ENCODE data around the gene NUS1. TPM values are rescaled to one million over a fixed set of nuclear protein-coding genes. Genes with fewer than 3 reads are reported as not detected.
"Not testable (repeated sequence)": the region's sequence is repeated elsewhere in the genome, so short reads cannot be mapped to it uniquely, and the experiment has no call there.

The NUS1 gene
- total RNA-seq, 2 experiments from 2014 or later = 63.7 to 64.1 TPM

- DNase-seq = no peak
These were observed 9.5 kb downstream of the NUS1 start for GRCh38 chr6:117684749-117685148.

GRCh38 chr6:117685359-117685758, 10.1 kb downstream of the NUS1 start:
- DNase-seq = no peak
- H3K4me3 Mint-ChIP-seq = no peak overlapping the region
- peaks cover 66% of the 10 kb centered on the region for H3K4me1 Mint-ChIP-seq
- H3K9me3 Mint-ChIP-seq = peaks cover 3% of the 10 kb centered on the region
- H3K36me3 Mint-ChIP-seq = peaks cover 47% of the 10 kb centered on the region
- H3K27me3 Mint-ChIP-seq = no peaks in the 10 kb centered on the region
- no peak overlapping the region for H3K27ac Mint-ChIP-seq

More at GRCh38 chr6:117684749-117685148, 9.5 kb downstream of the NUS1 start:
- Mint-ChIP-seq H3K4me3 (no peak overlapping the region), H3K4me1 (peaks cover 72% of the 10 kb centered on the region), H3K9me3 (peaks cover 8% of the 10 kb centered on the region), H3K27me3 (no peaks in the 10 kb centered on the region), H3K36me3 (peaks cover 52% of the 10 kb centered on the region), H3K27ac (no peak overlapping the region)

- no peak overlapping the region for H3K4me3 Mint-ChIP-seq
- peaks cover 56% of the 10 kb centered on the region for H3K4me1 Mint-ChIP-seq
- H3K27ac Mint-ChIP-seq = no peak overlapping the region
- no peaks in the 10 kb centered on the region for H3K9me3 Mint-ChIP-seq
- DNase-seq = no peak
- peaks cover 41% of the 10 kb centered on the region for H3K36me3 Mint-ChIP-seq
- no peaks in the 10 kb centered on the region for H3K27me3 Mint-ChIP-seq
These were observed 11.9 kb downstream of the NUS1 start for GRCh38 chr6:117687021-117687648.

GRCh38 chr6:117689584-117689983, 14.3 kb downstream of the NUS1 start:
- H3K4me3 Mint-ChIP-seq, H3K27ac Mint-ChIP-seq, DNase-seq, H3K9me3 Mint-ChIP-seq, H3K27me3 Mint-ChIP-seq: not testable (repeated sequence)
- peaks cover 36% of the 10 kb centered on the region for H3K4me1 Mint-ChIP-seq
- peaks cover 42% of the 10 kb centered on the region for H3K36me3 Mint-ChIP-seq

- H3K4me1 Mint-ChIP-seq = no peaks in the 10 kb centered on the region
- peak overlapping the region; percentile 43 for H3K27ac Mint-ChIP-seq
- no peak for DNase-seq
- H3K36me3 Mint-ChIP-seq = peaks cover 19% of the 10 kb centered on the region
- H3K4me3 Mint-ChIP-seq = no peak overlapping the region
- no peaks in the 10 kb centered on the region for H3K27me3 Mint-ChIP-seq
- no peaks in the 10 kb centered on the region for H3K9me3 Mint-ChIP-seq
These were observed 31.2 kb downstream of the NUS1 start for GRCh38 chr6:117706504-117706903.

GRCh38 chr6:117706936-117707509, 31.8 kb downstream of the NUS1 start:
- not testable (repeated sequence) for H3K27me3 Mint-ChIP-seq, H3K4me3 Mint-ChIP-seq, H3K9me3 Mint-ChIP-seq, DNase-seq, H3K4me1 Mint-ChIP-seq
- peaks cover 18% of the 10 kb centered on the region for H3K36me3 Mint-ChIP-seq
- H3K27ac Mint-ChIP-seq = peak overlapping the region; percentile 43

- H3K36me3 Mint-ChIP-seq = peaks cover 13% of the 10 kb centered on the region
- H3K4me3 Mint-ChIP-seq = no peak overlapping the region
- DNase-seq = no peak
- no peaks in the 10 kb centered on the region for H3K4me1 Mint-ChIP-seq
- no peak overlapping the region for H3K27ac Mint-ChIP-seq
- H3K27me3 Mint-ChIP-seq = no peaks in the 10 kb centered on the region
- no peaks in the 10 kb centered on the region for H3K9me3 Mint-ChIP-seq
These were observed 36.1 kb downstream of the NUS1 start for GRCh38 chr6:117711369-117711768.

- Mint-ChIP-seq H3K4me3 (no peak overlapping the region), H3K4me1 (no peaks in the 10 kb centered on the region), H3K36me3 (peaks cover 7% of the 10 kb centered on the region), H3K27me3 (no peaks in the 10 kb centered on the region), H3K27ac (no peak overlapping the region), H3K9me3 (peaks cover 4% of the 10 kb centered on the region)
- no peak for DNase-seq
These were observed 43.6 kb downstream of the NUS1 start for GRCh38 chr6:117718895-117719294.

GRCh38 chr6:117721520-117721919, 46.3 kb downstream of the NUS1 start:
- not testable (repeated sequence) for H3K27me3 Mint-ChIP-seq, H3K27ac Mint-ChIP-seq, H3K36me3 Mint-ChIP-seq, DNase-seq, H3K9me3 Mint-ChIP-seq, H3K4me3 Mint-ChIP-seq, H3K4me1 Mint-ChIP-seq

GRCh38 chr6:117728626-117729025, 53.4 kb downstream of the NUS1 start:
- peaks cover 4% of the 10 kb centered on the region for H3K4me1 Mint-ChIP-seq
- DNase-seq = no peak
- H3K9me3 Mint-ChIP-seq = peaks cover 2% of the 10 kb centered on the region
- H3K36me3 Mint-ChIP-seq = no peaks in the 10 kb centered on the region
- H3K27ac Mint-ChIP-seq = no peak overlapping the region
- H3K4me3 Mint-ChIP-seq = no peak overlapping the region
- H3K27me3 Mint-ChIP-seq = peaks cover 12% of the 10 kb centered on the region

- Mint-ChIP-seq H3K4me1 (peaks cover 4% of the 10 kb centered on the region), H3K36me3 (no peaks in the 10 kb centered on the region), H3K27me3 (peaks cover 15% of the 10 kb centered on the region), H3K27ac (no peak overlapping the region), H3K9me3 (peaks cover 1% of the 10 kb centered on the region), H3K4me3 (no peak overlapping the region)
- DNase-seq = no peak
These were observed 54.3 kb downstream of the NUS1 start for GRCh38 chr6:117729613-117730012.

DNA sequence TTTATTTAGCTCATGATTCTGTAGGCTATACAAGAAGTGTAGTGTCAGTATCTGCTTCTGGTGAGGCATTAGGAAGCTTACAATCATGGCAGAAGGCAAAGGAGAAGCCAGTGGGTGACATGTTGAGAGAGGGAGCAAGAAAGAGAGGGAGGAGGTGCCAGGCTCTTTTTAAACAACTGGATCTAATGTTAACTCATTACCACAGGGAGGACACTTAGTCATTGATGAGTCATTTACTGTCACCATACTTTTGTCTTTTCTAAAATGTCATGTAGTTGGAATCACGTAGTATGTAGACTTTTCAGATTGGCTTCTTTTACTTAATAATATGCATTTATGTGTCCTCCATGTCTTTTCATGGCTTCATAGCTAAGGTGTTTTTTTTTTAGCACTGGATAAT, 58.1 kb downstream of the NUS1 start:
- Mint-ChIP-seq H3K4me1 (peaks cover 4% of the 10 kb centered on the region), H3K27ac (no peak overlapping the region)

GRCh38 chr6:117739869-117740268, 64.6 kb downstream of the NUS1 start:
- Mint-ChIP-seq H3K36me3 (no peaks in the 10 kb centered on the region), H3K4me1 (no peaks in the 10 kb centered on the region), H3K27ac (no peak overlapping the region), H3K27me3 (peaks cover 19% of the 10 kb centered on the region), H3K9me3 (peaks cover 9% of the 10 kb centered on the region), H3K4me3 (no peak overlapping the region)
- no peak for DNase-seq

More for the DNA sequence above, 58.1 kb downstream of the NUS1 start:
- peaks cover 1% of the 10 kb centered on the region for H3K9me3 Mint-ChIP-seq
- no peak overlapping the region for H3K4me3 Mint-ChIP-seq
- H3K27me3 Mint-ChIP-seq = peaks cover 25% of the 10 kb centered on the region
- DNase-seq = no peak
- no peaks in the 10 kb centered on the region for H3K36me3 Mint-ChIP-seq

DNA sequence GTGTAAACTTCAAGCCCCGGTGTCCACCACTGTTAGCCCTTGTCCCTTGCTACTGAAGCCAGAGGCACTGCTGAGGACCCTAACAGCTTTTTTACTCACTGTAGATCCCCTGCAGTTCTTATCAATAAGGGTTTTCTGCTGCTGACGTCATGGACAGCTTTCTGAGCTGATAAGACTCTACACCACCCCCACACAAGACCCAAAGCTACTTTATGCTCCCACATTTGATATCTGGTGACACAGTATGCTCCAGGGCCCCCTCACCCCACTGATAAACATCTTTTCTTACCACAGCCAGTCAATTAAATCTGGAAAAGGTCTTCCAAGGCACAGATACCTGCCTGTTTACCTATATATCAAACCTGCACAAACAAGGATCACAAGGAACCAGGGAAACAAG, 65.3 kb downstream of the NUS1 start:
- peaks cover 9% of the 10 kb centered on the region for H3K9me3 Mint-ChIP-seq
- H3K27me3 Mint-ChIP-seq = peaks cover 19% of the 10 kb centered on the region

GRCh38 chr6:117750675-117751074, 75.4 kb downstream of the NUS1 start:
- not testable (repeated sequence) for H3K27ac Mint-ChIP-seq, DNase-seq, H3K36me3 Mint-ChIP-seq, H3K4me3 Mint-ChIP-seq, H3K27me3 Mint-ChIP-seq, H3K4me1 Mint-ChIP-seq
- H3K9me3 Mint-ChIP-seq = peaks cover 24% of the 10 kb centered on the region

More for the DNA sequence above, 65.3 kb downstream of the NUS1 start:
- no peak for DNase-seq
- Mint-ChIP-seq H3K4me3 (no peak overlapping the region), H3K36me3 (no peaks in the 10 kb centered on the region), H3K4me1 (no peaks in the 10 kb centered on the region), H3K27ac (no peak overlapping the region)
